HL-60 (cell line): ENCODE measurements around the gene HOXA7.

ENCODE experiments used
- DNase-seq, 2 experiments: peaks; one replicate each; pipeline ENCODE4 v3.0.0-alpha.2; 2010 to 2020; ENCODE audit warnings: low read depth in 1 of 2, low spot score in 1 of 2
- H3K27ac ChIP-seq: fragments of 250-450 bp; sonication (Bioruptor Pico); replicated peaks from 2 replicates; pipeline ENCODE4 v1.5.1; 2020; ENCODE audit warnings: mild to moderate bottlenecking, moderate library complexity
- H3K27me3 ChIP-seq: fragments of 250-450 bp; sonication (Bioruptor Pico); 2 replicates; pipeline ENCODE4 v1.5.1; 2021; ENCODE audit warnings: mild to moderate bottlenecking, moderate library complexity; ENCODE audit not compliant: insufficient read depth, poor library complexity, severe bottlenecking
- H3K4me3 ChIP-seq: replicated peaks from 2 replicates; pipeline ENCODE4 v1.5.1; 2011; ENCODE audit warnings: mild to moderate bottlenecking, control low read depth, low read length; ENCODE audit not compliant: insufficient read depth
- GABPA ChIP-seq: IDR thresholded peaks from 2 replicates; pipeline ENCODE4 v1.6.1; 2012; ENCODE audit warnings: low read depth
- POLR2AphosphoS5 ChIP-seq: IDR thresholded peaks from 2 replicates; pipeline ENCODE4 v1.6.1; 2012; ENCODE audit warnings: low read depth
- SPI1 ChIP-seq: IDR thresholded peaks from 2 replicates; pipeline ENCODE4 v1.6.1; 2012; ENCODE audit warnings: low read depth, mild to moderate bottlenecking, borderline replicate concordance
- TF ChIP-seq, protein P1 (sequence below): IDR thresholded peaks from 2 replicates; pipeline ENCODE4 v1.6.1; 2012; ENCODE audit warnings: low read depth; ENCODE audit not compliant: insufficient replicate concordance
- TF ChIP-seq, protein P2 (sequence below): IDR thresholded peaks from one replicate; pipeline ENCODE4 v1.5.1; 2011; ENCODE audit warnings: low read length, control low read depth, inconsistent platforms; ENCODE audit not compliant: insufficient read depth

The HOXA7 gene

DNA sequence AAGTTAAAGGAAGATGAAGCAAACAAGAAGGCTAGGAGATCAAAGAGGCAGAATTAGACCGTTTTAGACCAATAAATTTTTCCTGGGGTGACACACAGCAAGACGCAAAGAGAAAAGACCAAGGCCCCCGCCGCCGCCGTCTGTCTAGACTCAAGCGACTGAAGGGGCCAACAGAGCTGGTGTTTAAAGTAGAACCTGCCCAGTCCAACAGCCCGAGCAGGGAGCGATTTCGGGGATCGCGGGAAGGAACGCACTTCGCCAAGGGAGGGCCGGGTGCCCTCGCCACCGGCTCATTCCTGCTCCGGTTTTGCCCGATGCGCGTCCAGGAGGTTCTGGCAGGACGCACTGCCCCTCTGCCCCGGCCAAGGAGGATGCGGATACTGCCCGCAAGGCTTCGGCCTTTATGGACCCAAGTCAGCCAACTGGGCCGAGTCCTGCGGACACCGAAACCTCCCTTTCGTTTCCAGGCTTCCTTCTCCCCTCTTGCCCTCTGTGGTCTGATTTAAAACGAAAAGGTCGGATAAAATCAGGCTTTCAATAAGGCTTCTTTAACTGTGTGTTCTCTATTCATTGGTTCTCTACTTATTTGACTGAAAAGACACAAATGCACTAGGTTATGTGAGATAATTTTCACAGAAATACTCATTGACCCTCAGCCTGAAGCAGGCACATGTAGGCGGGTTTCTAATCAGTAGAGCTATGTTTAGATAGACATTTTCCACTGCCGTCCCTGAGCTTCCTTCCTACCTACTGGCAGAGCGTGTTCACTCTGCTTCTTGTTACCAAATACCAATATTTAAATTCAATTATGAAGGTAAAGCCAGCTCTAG is 2.2 kb upstream of the HOXA7 start:
- TF ChIP-seq, protein P1, sequence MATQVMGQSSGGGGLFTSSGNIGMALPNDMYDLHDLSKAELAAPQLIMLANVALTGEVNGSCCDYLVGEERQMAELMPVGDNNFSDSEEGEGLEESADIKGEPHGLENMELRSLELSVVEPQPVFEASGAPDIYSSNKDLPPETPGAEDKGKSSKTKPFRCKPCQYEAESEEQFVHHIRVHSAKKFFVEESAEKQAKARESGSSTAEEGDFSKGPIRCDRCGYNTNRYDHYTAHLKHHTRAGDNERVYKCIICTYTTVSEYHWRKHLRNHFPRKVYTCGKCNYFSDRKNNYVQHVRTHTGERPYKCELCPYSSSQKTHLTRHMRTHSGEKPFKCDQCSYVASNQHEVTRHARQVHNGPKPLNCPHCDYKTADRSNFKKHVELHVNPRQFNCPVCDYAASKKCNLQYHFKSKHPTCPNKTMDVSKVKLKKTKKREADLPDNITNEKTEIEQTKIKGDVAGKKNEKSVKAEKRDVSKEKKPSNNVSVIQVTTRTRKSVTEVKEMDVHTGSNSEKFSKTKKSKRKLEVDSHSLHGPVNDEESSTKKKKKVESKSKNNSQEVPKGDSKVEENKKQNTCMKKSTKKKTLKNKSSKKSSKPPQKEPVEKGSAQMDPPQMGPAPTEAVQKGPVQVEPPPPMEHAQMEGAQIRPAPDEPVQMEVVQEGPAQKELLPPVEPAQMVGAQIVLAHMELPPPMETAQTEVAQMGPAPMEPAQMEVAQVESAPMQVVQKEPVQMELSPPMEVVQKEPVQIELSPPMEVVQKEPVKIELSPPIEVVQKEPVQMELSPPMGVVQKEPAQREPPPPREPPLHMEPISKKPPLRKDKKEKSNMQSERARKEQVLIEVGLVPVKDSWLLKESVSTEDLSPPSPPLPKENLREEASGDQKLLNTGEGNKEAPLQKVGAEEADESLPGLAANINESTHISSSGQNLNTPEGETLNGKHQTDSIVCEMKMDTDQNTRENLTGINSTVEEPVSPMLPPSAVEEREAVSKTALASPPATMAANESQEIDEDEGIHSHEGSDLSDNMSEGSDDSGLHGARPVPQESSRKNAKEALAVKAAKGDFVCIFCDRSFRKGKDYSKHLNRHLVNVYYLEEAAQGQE = no peak
- no peak for TF ChIP-seq POLR2AphosphoS5
- TF ChIP-seq, protein P2, sequence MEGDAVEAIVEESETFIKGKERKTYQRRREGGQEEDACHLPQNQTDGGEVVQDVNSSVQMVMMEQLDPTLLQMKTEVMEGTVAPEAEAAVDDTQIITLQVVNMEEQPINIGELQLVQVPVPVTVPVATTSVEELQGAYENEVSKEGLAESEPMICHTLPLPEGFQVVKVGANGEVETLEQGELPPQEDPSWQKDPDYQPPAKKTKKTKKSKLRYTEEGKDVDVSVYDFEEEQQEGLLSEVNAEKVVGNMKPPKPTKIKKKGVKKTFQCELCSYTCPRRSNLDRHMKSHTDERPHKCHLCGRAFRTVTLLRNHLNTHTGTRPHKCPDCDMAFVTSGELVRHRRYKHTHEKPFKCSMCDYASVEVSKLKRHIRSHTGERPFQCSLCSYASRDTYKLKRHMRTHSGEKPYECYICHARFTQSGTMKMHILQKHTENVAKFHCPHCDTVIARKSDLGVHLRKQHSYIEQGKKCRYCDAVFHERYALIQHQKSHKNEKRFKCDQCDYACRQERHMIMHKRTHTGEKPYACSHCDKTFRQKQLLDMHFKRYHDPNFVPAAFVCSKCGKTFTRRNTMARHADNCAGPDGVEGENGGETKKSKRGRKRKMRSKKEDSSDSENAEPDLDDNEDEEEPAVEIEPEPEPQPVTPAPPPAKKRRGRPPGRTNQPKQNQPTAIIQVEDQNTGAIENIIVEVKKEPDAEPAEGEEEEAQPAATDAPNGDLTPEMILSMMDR = no peak
- TF ChIP-seq GABPA = no peak
- no peak for TF ChIP-seq SPI1
- Histone ChIP-seq H3K27ac (no peak overlapping the region), H3K4me3 (no peak overlapping the region), H3K27me3 (peaks cover 57% of the 10 kb centered on the region)
- no peak for DNase-seq

DNA sequence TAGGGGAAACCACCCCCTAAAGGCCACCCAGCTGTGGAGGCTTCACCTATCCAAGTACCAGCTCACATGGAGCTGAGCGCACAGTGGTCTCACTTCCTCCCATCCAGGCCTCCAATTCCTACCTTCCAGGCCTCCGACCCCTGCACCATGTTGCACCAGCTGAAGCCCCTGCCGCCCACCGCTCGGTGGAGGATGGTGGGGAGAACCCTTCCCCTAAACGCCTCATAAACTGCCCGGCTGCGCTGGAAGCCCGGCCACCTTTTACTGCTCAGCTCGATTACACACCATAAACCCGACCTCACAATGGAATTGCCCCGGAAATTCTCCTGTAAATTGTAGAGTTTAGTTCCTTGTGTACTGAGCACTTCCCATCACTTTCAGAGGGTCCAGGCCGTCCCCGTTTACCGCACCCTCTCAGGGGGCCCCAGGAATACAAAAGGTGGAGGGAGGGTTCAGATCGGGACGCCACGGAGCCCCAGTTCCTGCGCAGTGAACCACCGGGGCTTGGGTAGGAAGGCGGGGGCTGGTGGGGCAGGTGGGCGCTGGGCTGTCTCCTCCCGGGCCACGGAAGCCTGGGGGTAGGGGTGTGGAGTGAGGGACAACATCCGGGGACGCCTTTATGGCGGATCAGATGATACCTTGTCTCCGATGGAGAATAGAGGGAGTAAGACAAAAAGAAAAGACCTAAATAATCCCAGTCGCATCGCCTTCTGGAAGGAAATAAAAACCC is 1.4 kb upstream of the HOXA7 start:
- no peak overlapping the region for H3K4me3 ChIP-seq

More for the DNA sequence above, 1.4 kb upstream of the HOXA7 start:
- no peak for DNase-seq
- H3K27ac ChIP-seq = no peak overlapping the region
- peaks cover 62% of the 10 kb centered on the region for H3K27me3 ChIP-seq
- no peak for TF ChIP-seq SPI1
- TF ChIP-seq, protein P2 = no peak
- no peak for TF ChIP-seq GABPA
- TF ChIP-seq, protein P1 = no peak
- no peak for TF ChIP-seq POLR2AphosphoS5
